ENCODE data around the gene TLE4. TPM values are rescaled to one million over a fixed set of nuclear protein-coding genes. Genes with fewer than 3 reads are reported as not detected.

TLE4 gene
- total and polyA plus RNA-seq, 2 of the 13 experiments (the other 11 are each of a cell fraction or from before 2014, with no cell fraction given): 2.0 to 2.3 TPM

DNA sequence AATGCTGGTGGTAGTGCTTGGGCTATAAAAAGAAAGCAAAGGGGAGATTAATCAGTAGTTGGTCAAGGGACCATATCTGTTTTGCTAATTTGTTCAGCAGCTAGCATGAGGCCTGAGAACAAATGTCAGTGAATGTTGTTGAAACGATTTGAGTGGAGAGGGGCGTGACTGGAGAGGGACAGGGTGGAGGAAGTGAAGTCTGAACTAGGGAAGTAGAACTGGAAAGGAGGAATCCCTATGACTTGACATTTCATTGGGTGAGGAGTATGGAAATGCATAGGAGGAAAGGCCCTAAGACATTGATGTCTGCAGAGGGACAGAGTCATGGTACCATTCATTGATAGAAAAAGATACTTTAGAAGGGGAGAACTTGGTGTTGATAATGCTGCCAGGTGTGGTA is 19.7 kb downstream of the TLE4 start:
- no peak overlapping the region for H2AFZ ChIP-seq (ENCODE audit: low read length)
- no peaks in the 10 kb centered on the region for H3K9me3 ChIP-seq (ENCODE audit: low read length)
- BruUV-seq (replicated peaks): no TSS peak
- in situ Hi-C loops (cut with HindIII; ENCODE audit: extremely low pct_ligation_motif_present, low pct_unique_long_range_greater_than_20kb): no loop called here
- H3K4me2 ChIP-seq (ENCODE audit: low read depth, low read length): no peak overlapping the region
- no peaks in the 10 kb centered on the region for H3K27me3 ChIP-seq (ENCODE audit: control insufficient read depth in 1 of 2, insufficient read depth in 2 of 2, low read length in 2 of 2)
- DNase-seq (ENCODE audit: low spot score): no peak
- intact Hi-C loops (cut with micrococcal nuclease; ENCODE audit: unreplicated experiment): no loop called here
- ChIA-PET CTCF (ENCODE audit: low intra/inter-chr PET ratio, low total read pairs) (no interaction called here), POLR2A (no interaction called here)
- no peak for ATAC-seq
- H3K27ac ChIP-seq (ENCODE audit: extremely low read length, insufficient read depth, low read length): no peak overlapping the region
- H3K4me3 ChIP-seq (replicated peaks in 1 of 3; ENCODE audit: insufficient read depth in 1 of 3, low read depth in 2 of 3, low read length in 3 of 3): no peak overlapping the region
- no peak for FAIRE-seq
- H4K20me1 ChIP-seq (ENCODE audit: insufficient read depth, low read length): no peaks in the 10 kb centered on the region
- no peaks in the 10 kb centered on the region for H3K79me2 ChIP-seq (ENCODE audit: insufficient read depth, low read length)
- H3K36me3 ChIP-seq (replicated peaks in 1 of 2; ENCODE audit: control insufficient read depth in 1 of 2, insufficient read depth in 2 of 2, low read length in 2 of 2): no peaks in the 10 kb centered on the region
- 33% methylated on average over 2 of the region's 2 CpGs for WGBS (ENCODE audit: low lambda C conversion rate)
- H3K4me1 ChIP-seq (ENCODE audit: insufficient read depth, low read length): no peaks in the 10 kb centered on the region
- no peak overlapping the region for H3K9ac ChIP-seq (ENCODE audit: insufficient read depth, low read depth, low read length)
- TF ChIP-seq, protein P1, sequence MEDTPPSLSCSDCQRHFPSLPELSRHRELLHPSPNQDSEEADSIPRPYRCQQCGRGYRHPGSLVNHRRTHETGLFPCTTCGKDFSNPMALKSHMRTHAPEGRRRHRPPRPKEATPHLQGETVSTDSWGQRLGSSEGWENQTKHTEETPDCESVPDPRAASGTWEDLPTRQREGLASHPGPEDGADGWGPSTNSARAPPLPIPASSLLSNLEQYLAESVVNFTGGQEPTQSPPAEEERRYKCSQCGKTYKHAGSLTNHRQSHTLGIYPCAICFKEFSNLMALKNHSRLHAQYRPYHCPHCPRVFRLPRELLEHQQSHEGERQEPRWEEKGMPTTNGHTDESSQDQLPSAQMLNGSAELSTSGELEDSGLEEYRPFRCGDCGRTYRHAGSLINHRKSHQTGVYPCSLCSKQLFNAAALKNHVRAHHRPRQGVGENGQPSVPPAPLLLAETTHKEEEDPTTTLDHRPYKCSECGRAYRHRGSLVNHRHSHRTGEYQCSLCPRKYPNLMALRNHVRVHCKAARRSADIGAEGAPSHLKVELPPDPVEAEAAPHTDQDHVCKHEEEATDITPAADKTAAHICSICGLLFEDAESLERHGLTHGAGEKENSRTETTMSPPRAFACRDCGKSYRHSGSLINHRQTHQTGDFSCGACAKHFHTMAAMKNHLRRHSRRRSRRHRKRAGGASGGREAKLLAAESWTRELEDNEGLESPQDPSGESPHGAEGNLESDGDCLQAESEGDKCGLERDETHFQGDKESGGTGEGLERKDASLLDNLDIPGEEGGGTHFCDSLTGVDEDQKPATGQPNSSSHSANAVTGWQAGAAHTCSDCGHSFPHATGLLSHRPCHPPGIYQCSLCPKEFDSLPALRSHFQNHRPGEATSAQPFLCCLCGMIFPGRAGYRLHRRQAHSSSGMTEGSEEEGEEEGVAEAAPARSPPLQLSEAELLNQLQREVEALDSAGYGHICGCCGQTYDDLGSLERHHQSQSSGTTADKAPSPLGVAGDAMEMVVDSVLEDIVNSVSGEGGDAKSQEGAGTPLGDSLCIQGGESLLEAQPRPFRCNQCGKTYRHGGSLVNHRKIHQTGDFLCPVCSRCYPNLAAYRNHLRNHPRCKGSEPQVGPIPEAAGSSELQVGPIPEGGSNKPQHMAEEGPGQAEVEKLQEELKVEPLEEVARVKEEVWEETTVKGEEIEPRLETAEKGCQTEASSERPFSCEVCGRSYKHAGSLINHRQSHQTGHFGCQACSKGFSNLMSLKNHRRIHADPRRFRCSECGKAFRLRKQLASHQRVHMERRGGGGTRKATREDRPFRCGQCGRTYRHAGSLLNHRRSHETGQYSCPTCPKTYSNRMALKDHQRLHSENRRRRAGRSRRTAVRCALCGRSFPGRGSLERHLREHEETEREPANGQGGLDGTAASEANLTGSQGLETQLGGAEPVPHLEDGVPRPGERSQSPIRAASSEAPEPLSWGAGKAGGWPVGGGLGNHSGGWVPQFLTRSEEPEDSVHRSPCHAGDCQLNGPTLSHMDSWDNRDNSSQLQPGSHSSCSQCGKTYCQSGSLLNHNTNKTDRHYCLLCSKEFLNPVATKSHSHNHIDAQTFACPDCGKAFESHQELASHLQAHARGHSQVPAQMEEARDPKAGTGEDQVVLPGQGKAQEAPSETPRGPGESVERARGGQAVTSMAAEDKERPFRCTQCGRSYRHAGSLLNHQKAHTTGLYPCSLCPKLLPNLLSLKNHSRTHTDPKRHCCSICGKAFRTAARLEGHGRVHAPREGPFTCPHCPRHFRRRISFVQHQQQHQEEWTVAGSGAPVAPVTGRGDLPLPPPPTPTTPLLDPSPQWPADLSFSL (CRISPR knock-in tag; IDR thresholded peaks at IDR 0.05): no peak
- TF ChIP-seq TAF15 (IDR thresholded peaks at IDR 0.05; ENCODE audit: low read depth, low read length, poor library complexity, severe bottlenecking): no peak
- TF ChIP-seq ZNF3 (CRISPR knock-in tag; IDR thresholded peaks at IDR 0.05): no peak
- no peak for TF ChIP-seq ZNF703 (CRISPR knock-in tag; IDR thresholded peaks at IDR 0.05; ENCODE audit: borderline replicate concordance)
- TF ChIP-seq SKI (IDR thresholded peaks at IDR 0.05; ENCODE audit: partially characterized antibody): no peak
- no peak for TF ChIP-seq IRX3 (CRISPR knock-in tag; IDR thresholded peaks at IDR 0.05; ENCODE audit: borderline replicate concordance, low read depth)
- TF ChIP-seq, protein P2, sequence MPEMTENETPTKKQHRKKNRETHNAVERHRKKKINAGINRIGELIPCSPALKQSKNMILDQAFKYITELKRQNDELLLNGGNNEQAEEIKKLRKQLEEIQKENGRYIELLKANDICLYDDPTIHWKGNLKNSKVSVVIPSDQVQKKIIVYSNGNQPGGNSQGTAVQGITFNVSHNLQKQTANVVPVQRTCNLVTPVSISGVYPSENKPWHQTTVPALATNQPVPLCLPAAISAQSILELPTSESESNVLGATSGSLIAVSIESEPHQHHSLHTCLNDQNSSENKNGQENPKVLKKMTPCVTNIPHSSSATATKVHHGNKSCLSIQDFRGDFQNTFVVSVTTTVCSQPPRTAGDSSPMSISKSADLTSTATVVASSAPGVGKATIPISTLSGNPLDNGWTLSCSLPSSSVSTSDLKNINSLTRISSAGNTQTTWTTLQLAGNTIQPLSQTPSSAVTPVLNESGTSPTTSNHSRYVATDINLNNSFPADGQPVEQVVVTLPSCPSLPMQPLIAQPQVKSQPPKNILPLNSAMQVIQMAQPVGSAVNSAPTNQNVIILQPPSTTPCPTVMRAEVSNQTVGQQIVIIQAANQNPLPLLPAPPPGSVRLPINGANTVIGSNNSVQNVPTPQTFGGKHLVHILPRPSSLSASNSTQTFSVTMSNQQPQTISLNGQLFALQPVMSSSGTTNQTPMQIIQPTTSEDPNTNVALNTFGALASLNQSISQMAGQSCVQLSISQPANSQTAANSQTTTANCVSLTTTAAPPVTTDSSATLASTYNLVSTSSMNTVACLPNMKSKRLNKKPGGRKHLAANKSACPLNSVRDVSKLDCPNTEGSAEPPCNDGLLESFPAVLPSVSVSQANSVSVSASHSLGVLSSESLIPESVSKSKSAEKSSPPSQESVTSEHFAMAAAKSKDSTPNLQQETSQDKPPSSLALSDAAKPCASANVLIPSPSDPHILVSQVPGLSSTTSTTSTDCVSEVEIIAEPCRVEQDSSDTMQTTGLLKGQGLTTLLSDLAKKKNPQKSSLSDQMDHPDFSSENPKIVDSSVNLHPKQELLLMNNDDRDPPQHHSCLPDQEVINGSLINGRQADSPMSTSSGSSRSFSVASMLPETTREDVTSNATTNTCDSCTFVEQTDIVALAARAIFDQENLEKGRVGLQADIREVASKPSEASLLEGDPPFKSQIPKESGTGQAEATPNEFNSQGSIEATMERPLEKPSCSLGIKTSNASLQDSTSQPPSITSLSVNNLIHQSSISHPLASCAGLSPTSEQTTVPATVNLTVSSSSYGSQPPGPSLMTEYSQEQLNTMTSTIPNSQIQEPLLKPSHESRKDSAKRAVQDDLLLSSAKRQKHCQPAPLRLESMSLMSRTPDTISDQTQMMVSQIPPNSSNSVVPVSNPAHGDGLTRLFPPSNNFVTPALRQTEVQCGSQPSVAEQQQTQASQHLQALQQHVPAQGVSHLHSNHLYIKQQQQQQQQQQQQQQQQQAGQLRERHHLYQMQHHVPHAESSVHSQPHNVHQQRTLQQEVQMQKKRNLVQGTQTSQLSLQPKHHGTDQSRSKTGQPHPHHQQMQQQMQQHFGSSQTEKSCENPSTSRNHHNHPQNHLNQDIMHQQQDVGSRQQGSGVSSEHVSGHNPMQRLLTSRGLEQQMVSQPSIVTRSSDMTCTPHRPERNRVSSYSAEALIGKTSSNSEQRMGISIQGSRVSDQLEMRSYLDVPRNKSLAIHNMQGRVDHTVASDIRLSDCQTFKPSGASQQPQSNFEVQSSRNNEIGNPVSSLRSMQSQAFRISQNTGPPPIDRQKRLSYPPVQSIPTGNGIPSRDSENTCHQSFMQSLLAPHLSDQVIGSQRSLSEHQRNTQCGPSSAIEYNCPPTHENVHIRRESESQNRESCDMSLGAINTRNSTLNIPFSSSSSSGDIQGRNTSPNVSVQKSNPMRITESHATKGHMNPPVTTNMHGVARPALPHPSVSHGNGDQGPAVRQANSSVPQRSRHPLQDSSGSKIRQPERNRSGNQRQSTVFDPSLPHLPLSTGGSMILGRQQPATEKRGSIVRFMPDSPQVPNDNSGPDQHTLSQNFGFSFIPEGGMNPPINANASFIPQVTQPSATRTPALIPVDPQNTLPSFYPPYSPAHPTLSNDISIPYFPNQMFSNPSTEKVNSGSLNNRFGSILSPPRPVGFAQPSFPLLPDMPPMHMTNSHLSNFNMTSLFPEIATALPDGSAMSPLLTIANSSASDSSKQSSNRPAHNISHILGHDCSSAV (CRISPR knock-in tag; IDR thresholded peaks at IDR 0.05; ENCODE audit: borderline replicate concordance): no peak
- TF ChIP-seq, protein P3, sequence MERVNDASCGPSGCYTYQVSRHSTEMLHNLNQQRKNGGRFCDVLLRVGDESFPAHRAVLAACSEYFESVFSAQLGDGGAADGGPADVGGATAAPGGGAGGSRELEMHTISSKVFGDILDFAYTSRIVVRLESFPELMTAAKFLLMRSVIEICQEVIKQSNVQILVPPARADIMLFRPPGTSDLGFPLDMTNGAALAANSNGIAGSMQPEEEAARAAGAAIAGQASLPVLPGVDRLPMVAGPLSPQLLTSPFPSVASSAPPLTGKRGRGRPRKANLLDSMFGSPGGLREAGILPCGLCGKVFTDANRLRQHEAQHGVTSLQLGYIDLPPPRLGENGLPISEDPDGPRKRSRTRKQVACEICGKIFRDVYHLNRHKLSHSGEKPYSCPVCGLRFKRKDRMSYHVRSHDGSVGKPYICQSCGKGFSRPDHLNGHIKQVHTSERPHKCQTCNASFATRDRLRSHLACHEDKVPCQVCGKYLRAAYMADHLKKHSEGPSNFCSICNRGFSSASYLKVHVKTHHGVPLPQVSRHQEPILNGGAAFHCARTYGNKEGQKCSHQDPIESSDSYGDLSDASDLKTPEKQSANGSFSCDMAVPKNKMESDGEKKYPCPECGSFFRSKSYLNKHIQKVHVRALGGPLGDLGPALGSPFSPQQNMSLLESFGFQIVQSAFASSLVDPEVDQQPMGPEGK (CRISPR knock-in tag; IDR thresholded peaks at IDR 0.05): no peak

Measured in HepG2 (cell line).